H1 (cell line): Measurements from ENCODE around the gene ASCC2. TPM values are rescaled to one million over a fixed set of nuclear protein-coding genes. Genes with fewer than 3 reads are reported as not detected.

Experiments
- ATF2 ChIP-seq: IDR thresholded peaks from 2 replicates; pipeline ENCODE4 v1.6.1; 2012; ENCODE audit warnings: low read length, inconsistent platforms
- CEBPB ChIP-seq: IDR thresholded peaks from 2 replicates; pipeline ENCODE4 v1.6.1; 2012; ENCODE audit warnings: low read depth, low read length
- CREB1 ChIP-seq: IDR thresholded peaks from 2 replicates; pipeline ENCODE4 v1.6.1; 2012; ENCODE audit warnings: inconsistent platforms
- HDAC2 ChIP-seq, 2 experiments: fragments of 300-600 bp in 1 of 2; sonication (generic) in 1 of 2; IDR thresholded peaks; 2 replicates each; pipeline ENCODE4 v1.6.1; 2011 to 2012; ENCODE audit warnings: low read depth in 2 of 2, low read length in 2 of 2, mild to moderate bottlenecking in 2 of 2, moderate library complexity in 2 of 2, borderline replicate concordance in 1 of 2, inconsistent platforms in 1 of 2
- NANOG ChIP-seq: IDR thresholded peaks from 2 replicates; pipeline ENCODE4 v1.6.1; 2011; ENCODE audit warnings: low read length, low read depth, mild to moderate bottlenecking, inconsistent platforms; ENCODE audit not compliant: insufficient read depth, poor library complexity, severe bottlenecking
- TAF7 ChIP-seq: optimal IDR thresholded peaks from 2 replicates; pipeline ENCODE3; 2011; ENCODE audit warnings: low read depth, mild to moderate bottlenecking, inconsistent platforms, low read length, moderate library complexity, borderline replicate concordance
- polyA plus RNA-seq, 7 experiments: library from polyadenylated mRNA; depleted of rRNA in 3 of 7; stranded (reverse) in 5 of 7; unstranded in 2 of 7; fragments of >200 nt in 5 of 7; fragments of 200-250 nt in 2 of 7; gene quantifications; 1 replicate in 5 of 7; 2 replicates in 1 of 7; 4 replicates in 1 of 7; pipeline versions ENCODE4 v1.2.1 to v1.2.3, GENCODE V29; 2011 to 2013; ENCODE audit warnings: missing spikeins in 2 of 7, mixed read lengths in 2 of 7
- total RNA-seq: library from RNA; stranded (reverse); fragmentation: NEBNext Ultra II Directional; extraction: Animal tissue kit (Norgen Biotek cat#: 25700); gene quantifications from 2 replicates; pipeline ENCODE4 v1.2.1, GENCODE V29; 2021

Gene ASCC2
- total and polyA plus RNA-seq, 2 of the 8 experiments (the other 6 are each of a cell fraction or from before 2014, with no cell fraction given), result 35.0 to 35.8 TPM

- no peak for TF ChIP-seq TAF7
- TF ChIP-seq CREB1, result no peak
- no peak for TF ChIP-seq ATF2
- TF ChIP-seq HDAC2 (IDR thresholded peaks at IDR 0.05; ENCODE audit: borderline replicate concordance in 1 of 2, low read depth in 2 of 2, low read length in 2 of 2), result no peak
- no peak for TF ChIP-seq NANOG
- TF ChIP-seq CEBPB, result no peak
These were observed 36.9 kb downstream of the ASCC2 start (continued) for GRCh38 chr22:29801153-29801552.
